Brain microvascular endothelial cell (primary cell): ENCODE data around the gene HLA-DMB.

Experiments used
- DNase-seq: peaks from one replicate; pipeline ENCODE4 v3.0.0-alpha.2; 2020
- H3K27ac ChIP-seq: fragments of 250-450 bp; sonication (Bioruptor Pico); 2 replicates; pipeline ENCODE4 v1.5.1; 2020; ENCODE audit warnings: mild to moderate bottlenecking, moderate library complexity
- H3K27me3 ChIP-seq: fragments of 250-450 bp; sonication (Bioruptor Pico); replicated peaks from 2 replicates; pipeline ENCODE4 v1.5.1; 2020; ENCODE audit warnings: mild to moderate bottlenecking
- H3K36me3 ChIP-seq: fragments of 250-450 bp; sonication (Bioruptor Pico); replicated peaks from 2 replicates; pipeline ENCODE4 v1.5.1; 2020; ENCODE audit warnings: mild to moderate bottlenecking
- H3K4me3 ChIP-seq: 2 replicates; pipeline ENCODE4 v1.5.1; 2011; ENCODE audit warnings: low read depth, mild to moderate bottlenecking, control low read depth, low read length, moderate library complexity
- in situ Hi-C: cut with HindIII; loops from 2 replicates; pipeline ENCODE4 v1.10.0; 2017; ENCODE audit warnings: low sequenced_read_pairs, low pct_ligation_motif_present
- TF ChIP-seq, protein P1 (sequence below): IDR thresholded peaks from 2 replicates; pipeline ENCODE4 v1.5.1; 2011; ENCODE audit warnings: low read depth, mild to moderate bottlenecking, moderate library complexity, low read length, control low read depth, inconsistent platforms; ENCODE audit errors: missing control alignments

HLA-DMB gene

GRCh38 chr6:32963866-32964265 is 23.0 kb upstream of the HLA-DMB start:
- no peak overlapping the region for H3K4me3 ChIP-seq
- in situ Hi-C loops, result no loop called here
- TF ChIP-seq, protein P1, sequence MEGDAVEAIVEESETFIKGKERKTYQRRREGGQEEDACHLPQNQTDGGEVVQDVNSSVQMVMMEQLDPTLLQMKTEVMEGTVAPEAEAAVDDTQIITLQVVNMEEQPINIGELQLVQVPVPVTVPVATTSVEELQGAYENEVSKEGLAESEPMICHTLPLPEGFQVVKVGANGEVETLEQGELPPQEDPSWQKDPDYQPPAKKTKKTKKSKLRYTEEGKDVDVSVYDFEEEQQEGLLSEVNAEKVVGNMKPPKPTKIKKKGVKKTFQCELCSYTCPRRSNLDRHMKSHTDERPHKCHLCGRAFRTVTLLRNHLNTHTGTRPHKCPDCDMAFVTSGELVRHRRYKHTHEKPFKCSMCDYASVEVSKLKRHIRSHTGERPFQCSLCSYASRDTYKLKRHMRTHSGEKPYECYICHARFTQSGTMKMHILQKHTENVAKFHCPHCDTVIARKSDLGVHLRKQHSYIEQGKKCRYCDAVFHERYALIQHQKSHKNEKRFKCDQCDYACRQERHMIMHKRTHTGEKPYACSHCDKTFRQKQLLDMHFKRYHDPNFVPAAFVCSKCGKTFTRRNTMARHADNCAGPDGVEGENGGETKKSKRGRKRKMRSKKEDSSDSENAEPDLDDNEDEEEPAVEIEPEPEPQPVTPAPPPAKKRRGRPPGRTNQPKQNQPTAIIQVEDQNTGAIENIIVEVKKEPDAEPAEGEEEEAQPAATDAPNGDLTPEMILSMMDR, result no peak
- no peaks in the 10 kb centered on the region for H3K27me3 ChIP-seq
- H3K27ac ChIP-seq, result no peak overlapping the region
- no peaks in the 10 kb centered on the region for H3K36me3 ChIP-seq
- no peak for DNase-seq

DNA sequence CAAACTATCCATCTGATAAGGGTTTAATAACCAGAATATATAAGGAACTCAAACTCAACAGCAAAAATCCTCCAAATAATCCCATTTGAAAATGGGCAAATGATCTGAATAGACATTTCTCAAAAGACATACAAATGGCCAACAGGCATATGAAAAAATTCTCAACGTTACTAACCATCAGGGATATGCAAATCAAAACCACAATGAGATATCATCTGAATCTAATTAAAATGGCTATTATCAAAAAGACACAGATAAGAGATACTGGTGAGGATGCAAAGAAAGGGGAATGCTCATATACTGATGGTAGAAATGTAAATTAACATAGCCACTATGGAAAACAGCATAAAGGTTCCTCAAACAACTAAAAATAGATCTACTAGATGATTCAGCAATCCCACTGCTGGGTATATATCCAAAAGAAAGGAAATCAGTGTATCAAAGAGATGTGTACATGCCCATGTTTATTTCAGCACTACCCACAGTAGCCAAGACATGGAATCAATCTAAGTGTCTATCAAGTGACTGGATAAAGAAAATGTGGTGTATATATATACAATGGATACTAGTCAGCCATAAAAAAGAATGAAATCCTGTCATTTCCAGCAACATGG is 21.5 kb upstream of the HLA-DMB start:
- no peaks in the 10 kb centered on the region for H3K27me3 ChIP-seq
- in situ Hi-C loops, result no loop called here
- H3K36me3 ChIP-seq, result no peaks in the 10 kb centered on the region
- H3K27ac ChIP-seq, result no peak overlapping the region
- no peak for DNase-seq
- no peak overlapping the region for H3K4me3 ChIP-seq
- TF ChIP-seq, protein P1, result no peak

DNA sequence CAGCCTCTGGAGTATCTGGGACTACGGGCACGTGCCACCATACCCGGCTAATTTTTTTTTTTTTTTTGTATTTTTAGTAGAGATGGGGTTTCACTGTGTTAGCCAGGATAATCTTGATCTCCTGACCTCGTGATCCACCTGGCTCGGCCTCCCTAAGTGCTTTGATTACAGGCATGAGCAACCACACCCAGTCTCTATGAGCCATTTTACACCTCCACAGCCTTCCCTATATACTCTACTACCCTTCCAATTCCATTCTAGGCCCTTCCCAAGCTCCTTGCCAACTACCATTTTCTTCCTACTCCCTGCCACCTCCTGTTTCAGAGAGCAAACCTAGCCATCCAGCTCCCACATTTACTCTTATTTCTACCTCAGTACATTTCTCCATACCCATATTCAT is 19.7 kb upstream of the HLA-DMB start:
- Histone ChIP-seq H3K4me3 (no peak overlapping the region), H3K36me3 (no peaks in the 10 kb centered on the region), H3K27me3 (no peaks in the 10 kb centered on the region), H3K27ac (no peak overlapping the region)
- TF ChIP-seq, protein P1, result no peak
- DNase-seq, result no peak
- in situ Hi-C loops, result no loop called here

GRCh38 chr6:32956176-32956575 is 15.3 kb upstream of the HLA-DMB start:
- no peak overlapping the region for H3K27ac ChIP-seq
- no peaks in the 10 kb centered on the region for H3K27me3 ChIP-seq
- in situ Hi-C loops, result no loop called here
- no peak for DNase-seq
- no peak overlapping the region for H3K4me3 ChIP-seq
- H3K36me3 ChIP-seq, result no peaks in the 10 kb centered on the region
- TF ChIP-seq, protein P1, result no peak

DNA sequence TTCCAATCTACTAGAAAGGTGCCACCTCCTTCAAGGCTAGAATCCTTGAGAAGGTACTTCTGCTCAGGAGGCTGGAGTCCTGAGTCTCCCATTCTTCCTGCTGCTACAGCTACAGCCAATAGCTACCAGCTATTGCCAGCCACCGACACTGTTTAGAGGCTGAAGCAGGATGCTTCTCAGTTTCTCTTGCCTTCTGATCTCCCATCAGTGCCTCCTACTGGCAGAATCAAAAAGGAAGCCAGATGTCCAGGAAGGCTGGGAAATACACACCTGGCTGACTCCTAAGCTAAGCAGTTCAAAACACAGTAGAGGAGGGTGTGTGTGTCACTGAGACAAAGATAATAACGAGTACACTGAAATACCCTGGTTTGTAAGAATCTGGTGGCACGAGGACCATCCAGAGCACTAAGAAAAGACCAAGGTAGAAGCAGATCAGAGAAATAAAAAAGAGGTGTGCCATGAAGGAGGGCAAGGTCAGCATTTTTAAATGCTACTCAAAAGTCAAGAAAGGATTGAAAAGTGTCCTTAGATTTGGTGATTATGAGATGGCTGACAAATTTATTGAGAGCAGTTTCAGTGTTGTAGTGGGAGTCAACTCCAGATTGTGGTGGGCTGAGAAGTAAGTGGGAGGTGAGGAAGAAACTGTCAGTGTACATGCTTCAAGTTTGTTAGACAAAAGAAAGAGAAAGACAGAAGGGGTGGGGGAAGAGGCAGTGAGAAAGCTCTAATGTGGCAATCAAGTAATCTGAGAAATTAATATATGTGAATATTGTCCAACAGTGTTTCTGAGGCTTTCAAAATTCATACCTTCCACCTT is 14.4 kb upstream of the HLA-DMB start:
- TF ChIP-seq, protein P1, result peak; percentile 63
- H3K4me3 ChIP-seq, result no peak overlapping the region
- H3K36me3 ChIP-seq, result no peaks in the 10 kb centered on the region
- in situ Hi-C loops, result no loop called here
- no peaks in the 10 kb centered on the region for H3K27me3 ChIP-seq
- H3K27ac ChIP-seq, result no peak overlapping the region
- DNase-seq, result no peak
